ENCODE measurements around the gene RFC2.
"Not testable (repeated sequence)": the region's sequence is repeated elsewhere in the genome, so short reads cannot be mapped to it uniquely, and the experiment has no call there.

The RFC2 gene

GRCh38 chr7:74282748-74283459 lies 28.7 kb upstream of the RFC2 start:
- no peak for DNase-seq

- DNase-seq, result peak; percentile 42
Measured at GRCh38 chr7:74280985-74281384, 26.8 kb upstream of the RFC2 start.

- DNase-seq, result no peak
Measured at GRCh38 chr7:74277636-74278035, 23.4 kb upstream of the RFC2 start.

- DNase-seq, result no peak
Measured at GRCh38 chr7:74275401-74275881, 21.2 kb upstream of the RFC2 start.

- peak; percentile 96 for DNase-seq
Measured at GRCh38 chr7:74272305-74273038, 18.3 kb upstream of the RFC2 start.

GRCh38 chr7:74271742-74272141 lies 17.5 kb upstream of the RFC2 start:
- DNase-seq, result no peak

- DNase-seq, result peak; percentile 69
Measured at GRCh38 chr7:74269757-74270277, 15.6 kb upstream of the RFC2 start.

- DNase-seq, result no peak
Measured at GRCh38 chr7:74267756-74268565, 13.8 kb upstream of the RFC2 start.

- DNase-seq, result no peak
Measured at GRCh38 chr7:74266191-74266963, 12.2 kb upstream of the RFC2 start.

GRCh38 chr7:74263399-74264120 lies 9.4 kb upstream of the RFC2 start:
- no peak for DNase-seq

GRCh38 chr7:74262639-74263398 lies 8.6 kb upstream of the RFC2 start:
- DNase-seq, result no peak

GRCh38 chr7:74258639-74259038 lies 4.4 kb upstream of the RFC2 start:
- no peak for DNase-seq

- peak; percentile 34 for DNase-seq
Measured at GRCh38 chr7:74256491-74257408, 2.6 kb upstream of the RFC2 start.

GRCh38 chr7:74255461-74255860 lies 1.3 kb upstream of the RFC2 start:
- not testable (repeated sequence) for DNase-seq

GRCh38 chr7:74254858-74255379 lies 720 bp upstream of the RFC2 start:
- no peak for DNase-seq

- no peak for DNase-seq
Measured at GRCh38 chr7:74253835-74254128, 417 bp downstream of the RFC2 start.

GRCh38 chr7:74253331-74253730 lies 868 bp downstream of the RFC2 start:
- DNase-seq, result no peak

GRCh38 chr7:74252893-74253292 lies 1.3 kb downstream of the RFC2 start:
- DNase-seq, result no peak

- not testable (repeated sequence) for DNase-seq
Measured at GRCh38 chr7:74249058-74249457, 5.1 kb downstream of the RFC2 start.

GRCh38 chr7:74248156-74248555 lies 6.0 kb downstream of the RFC2 start:
- DNase-seq, result no peak
